Activated CD8-positive, alpha-beta T cell treated with anti-CD3 and anti-CD28 coated beads for 36 hours (primary cell): Measurements from ENCODE around the gene RAB20. TPM values are rescaled to one million over a fixed set of nuclear protein-coding genes. Genes with fewer than 3 reads are reported as not detected.
"Not testable (repeated sequence)": the region's sequence is repeated elsewhere in the genome, so short reads cannot be mapped to it uniquely, and the experiment has no call there.

Experiments
- ATAC-seq: fragments of 200-7000 bp; cut with Tn5 transposase; one replicate; pipeline ENCODE4 v1.10.0; 2021; ENCODE audit warnings: mild to moderate bottlenecking, moderate library complexity
- CTCF ChIA-PET: fragments of 350-600 bp; sonication (Branson Sonifier 250); formaldehyde crosslinking; loops from one replicate; lab custom pipeline; 2021; ENCODE audit warnings: antibody characterized with exemption; lab: Charles Lee
- POLR2A ChIA-PET: fragments of 350-600 bp; sonication (Branson Sonifier 250); formaldehyde crosslinking; loops from one replicate; lab custom pipeline; 2021; ENCODE audit warnings: antibody characterized with exemption; lab: Charles Lee
- DNase-seq: peaks from one replicate; pipeline ENCODE4 v3.0.0-alpha.2; 2020
- H3K27ac Mint-ChIP-seq: one replicate; pipeline ENCODE4 v1.8.0; 2021; ENCODE audit warnings: mild to moderate bottlenecking, mixed read lengths
- H3K27me3 Mint-ChIP-seq: one replicate; pipeline ENCODE4 v1.8.0; 2021; ENCODE audit warnings: mixed read lengths
- H3K36me3 Mint-ChIP-seq: one replicate; pipeline ENCODE4 v1.8.0; 2021; ENCODE audit warnings: low read depth, mixed read lengths
- H3K4me1 Mint-ChIP-seq: one replicate; pipeline ENCODE4 v1.8.0; 2021; ENCODE audit warnings: low read depth, mixed read lengths
- H3K4me3 Mint-ChIP-seq: one replicate; pipeline ENCODE4 v1.8.0; 2021; ENCODE audit warnings: mild to moderate bottlenecking, moderate library complexity, mixed read lengths
- H3K9me3 Mint-ChIP-seq: one replicate; pipeline ENCODE4 v1.8.0; 2021; ENCODE audit warnings: mixed read lengths
- CTCF ChIP-seq: fragments of 200-600 bp; IDR thresholded peaks from one replicate; pipeline ENCODE4 v1.8.0; 2022; ENCODE audit warnings: antibody characterized with exemption, mild to moderate bottlenecking
- intact Hi-C: fragments of 100-400 bp; cut with micrococcal nuclease; formaldehyde crosslinking; loops from one replicate; pipeline ENCODE4 v1.10.0; 2022
- total RNA-seq, 2 experiments: library from RNA; stranded (reverse); gene quantifications; one replicate each; pipeline ENCODE4 v1.2.3, GENCODE V29; 2021

Gene RAB20
- total RNA-seq, 2 experiments from 2014 or later, result 10.3 to 11.1 TPM

- H3K27ac Mint-ChIP-seq, result no peak overlapping the region
Measured at GRCh38 chr13:110538632-110539031, 22.9 kb downstream of the RAB20 start.

GRCh38 chr13:110536006-110536693 is 25.4 kb downstream of the RAB20 start:
- DNase-seq (no peak), ATAC-seq (no peak)
- ChIA-PET CTCF (interaction anchor here (0.8 kb wide), 1 partner anchor 80 kb away, joined by 3 read pairs; no protein-coding TSS in a partner anchor), POLR2A (no interaction called here)
- intact Hi-C loops, result no loop called here
- H3K27me3 Mint-ChIP-seq, result no peaks in the 10 kb centered on the region
- no peak overlapping the region for H3K4me3 Mint-ChIP-seq
- TF ChIP-seq CTCF, result no peak
- H3K4me1 Mint-ChIP-seq, result peaks cover 3% of the 10 kb centered on the region
- H3K27ac Mint-ChIP-seq, result no peak overlapping the region
- H3K9me3 Mint-ChIP-seq, result no peaks in the 10 kb centered on the region
- no peaks in the 10 kb centered on the region for H3K36me3 Mint-ChIP-seq

More at GRCh38 chr13:110538632-110539031, 22.9 kb downstream of the RAB20 start:
- intact Hi-C loops, result no loop called here
- no peak for TF ChIP-seq CTCF
- CTCF ChIA-PET, result no interaction called here
- POLR2A ChIA-PET, result no interaction called here
- Mint-ChIP-seq H3K36me3 (no peaks in the 10 kb centered on the region), H3K27me3 (no peaks in the 10 kb centered on the region), H3K4me3 (no peak overlapping the region), H3K4me1 (peaks cover 3% of the 10 kb centered on the region), H3K9me3 (no peaks in the 10 kb centered on the region)
- DNase-seq (no peak), ATAC-seq (no peak)

GRCh38 chr13:110535526-110535925 is 26.0 kb downstream of the RAB20 start:
- intact Hi-C loops, result no loop called here
- Mint-ChIP-seq H3K4me3 (no peak overlapping the region), H3K4me1 (peaks cover 3% of the 10 kb centered on the region), H3K9me3 (no peaks in the 10 kb centered on the region), H3K36me3 (no peaks in the 10 kb centered on the region), H3K27ac (no peak overlapping the region), H3K27me3 (no peaks in the 10 kb centered on the region)
- no peak for ATAC-seq
- CTCF ChIA-PET, result interaction anchor here (0.8 kb wide), 1 partner anchor 80 kb away, joined by 3 read pairs; no protein-coding TSS in a partner anchor
- POLR2A ChIA-PET, result no interaction called here
- no peak for DNase-seq
- TF ChIP-seq CTCF, result no peak

GRCh38 chr13:110533771-110534670 is 27.5 kb downstream of the RAB20 start:
- no peak overlapping the region for H3K27ac Mint-ChIP-seq
- no peak overlapping the region for H3K4me3 Mint-ChIP-seq
- POLR2A ChIA-PET, result no interaction called here
- intact Hi-C loops, result no loop called here
- H3K9me3 Mint-ChIP-seq, result no peaks in the 10 kb centered on the region
- peaks cover 3% of the 10 kb centered on the region for H3K4me1 Mint-ChIP-seq
- CTCF ChIA-PET, result no interaction called here
- H3K27me3 Mint-ChIP-seq, result no peaks in the 10 kb centered on the region
- TF ChIP-seq CTCF, result no peak
- ATAC-seq (no peak), DNase-seq (no peak)
- no peaks in the 10 kb centered on the region for H3K36me3 Mint-ChIP-seq

DNA sequence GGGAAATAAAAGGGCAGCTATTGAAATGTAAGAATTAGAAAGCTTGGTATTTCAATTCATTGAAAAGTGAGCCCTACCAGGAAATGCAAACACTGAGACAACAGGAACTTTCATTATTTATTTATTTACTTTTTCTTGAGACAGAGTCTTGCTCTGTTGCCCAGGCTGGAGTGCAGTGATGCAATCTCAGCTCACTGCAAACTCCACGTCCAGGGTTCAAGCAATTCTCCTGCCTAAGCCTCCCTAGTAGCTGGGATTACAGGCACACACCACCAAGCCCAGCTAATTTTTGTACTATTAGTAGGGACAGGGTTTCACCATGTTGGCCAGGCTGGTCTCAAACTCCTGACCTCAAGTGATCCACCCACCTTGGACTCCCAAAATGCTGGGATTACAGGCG is 29.3 kb downstream of the RAB20 start:
- intact Hi-C loops, H3K4me3 Mint-ChIP-seq, ATAC-seq, H3K27ac Mint-ChIP-seq, POLR2A ChIA-PET, H3K36me3 Mint-ChIP-seq, H3K4me1 Mint-ChIP-seq, DNase-seq, H3K9me3 Mint-ChIP-seq, H3K27me3 Mint-ChIP-seq: not testable (repeated sequence)
- CTCF ChIA-PET, result interaction anchor here (1.0 kb wide), 1 partner anchor 76 kb away, joined by 4 read pairs; no protein-coding TSS in a partner anchor
